HepG2 (cell line): ENCODE results near the gene C6orf132. TPM values are rescaled to one million over a fixed set of nuclear protein-coding genes. Genes with fewer than 3 reads are reported as not detected.

Experiments used
- ETV6 ChIP-seq: sonication (generic); formaldehyde crosslinking; conservative IDR thresholded peaks from 2 replicates; pipeline ENCODE4 v1.4.0; 2020; ENCODE audit warnings: missing genetic modification reagents
- FOXM1 ChIP-seq: sonication (generic); formaldehyde crosslinking; IDR thresholded peaks from 2 replicates; pipeline ENCODE4 v1.5.0; 2020; ENCODE audit warnings: missing genetic modification reagents
- HNRNPK ChIP-seq: fragments of 200-400 bp; formaldehyde crosslinking; IDR thresholded peaks from 2 replicates; pipeline ENCODE4 v1.6.1; 2018; ENCODE audit warnings: low read length, low read depth, moderate library complexity, mild to moderate bottlenecking; ENCODE audit not compliant: poor library complexity, severe bottlenecking
- HOXD1 ChIP-seq: sonication (generic); formaldehyde crosslinking; IDR thresholded peaks from 2 replicates; pipeline ENCODE4 v1.5.0; 2020; ENCODE audit warnings: missing genetic modification reagents
- KLF16 ChIP-seq, 2 experiments: sonication (generic) in 1 of 2; formaldehyde crosslinking in 1 of 2; IDR thresholded peaks; 2 replicates each; pipeline versions ENCODE4 v1.6.1 to v1.8.0; 2016 to 2023; ENCODE audit warnings: missing genetic modification reagents in 2 of 2, missing compliant biosample characterization in 1 of 2
- PLRG1 ChIP-seq: fragments of 450-650 bp; conservative IDR thresholded peaks from 2 replicates; pipeline ENCODE4 v1.6.1; 2016
- PREB ChIP-seq: sonication (generic); formaldehyde crosslinking; IDR thresholded peaks from 2 replicates; pipeline ENCODE4 v1.4.0; 2020; ENCODE audit warnings: missing genetic modification reagents
- RBM22 ChIP-seq: fragments of 200-400 bp; formaldehyde crosslinking; optimal IDR thresholded peaks from 2 replicates; pipeline ENCODE3; 2017; ENCODE audit warnings: mild to moderate bottlenecking, low read length, moderate library complexity
- RERE ChIP-seq: IDR thresholded peaks from 2 replicates; pipeline ENCODE4 v1.6.1; 2016; ENCODE audit warnings: low read depth, missing genetic modification reagents, missing compliant biosample characterization
- TCF7 ChIP-seq: sonication (generic); IDR thresholded peaks from 2 replicates; pipeline ENCODE4 v1.6.1; 2016; ENCODE audit warnings: antibody characterized with exemption, low read depth
- THAP9 ChIP-seq: sonication (generic); formaldehyde crosslinking; IDR thresholded peaks from 2 replicates; pipeline ENCODE4; 2020; ENCODE audit warnings: missing genetic modification reagents, mild to moderate bottlenecking, borderline replicate concordance
- THYN1 ChIP-seq: sonication (generic); formaldehyde crosslinking; IDR thresholded peaks from 2 replicates; pipeline ENCODE4 v1.8.1; 2023; ENCODE audit warnings: low read depth, mild to moderate bottlenecking, moderate library complexity, missing genetic modification reagents, borderline replicate concordance
- ZEB1 ChIP-seq: IDR thresholded peaks from 2 replicates; pipeline ENCODE4 v1.6.1; 2012; ENCODE audit warnings: mild to moderate bottlenecking, low read depth, inconsistent platforms; ENCODE audit not compliant: insufficient replicate concordance
- ZNF160 ChIP-seq: sonication (generic); formaldehyde crosslinking; IDR thresholded peaks from 2 replicates; pipeline ENCODE4 v1.8.0; 2022; ENCODE audit warnings: mild to moderate bottlenecking, inconsistent platforms, missing genetic modification reagents
- ZNF460 ChIP-seq: sonication (generic); formaldehyde crosslinking; IDR thresholded peaks from 2 replicates; pipeline ENCODE4 v1.5.1; 2020; ENCODE audit warnings: missing genetic modification reagents, mild to moderate bottlenecking, borderline replicate concordance
- ZNF501 ChIP-seq: sonication (generic); formaldehyde crosslinking; IDR thresholded peaks from 2 replicates; pipeline ENCODE4 v1.5.1; 2020; ENCODE audit warnings: mild to moderate bottlenecking, moderate library complexity, missing genetic modification reagents
- polyA plus RNA-seq, 8 experiments: library from polyadenylated mRNA; depleted of rRNA in 3 of 8; stranded (reverse) in 7 of 8; unstranded in 1 of 8; fragments of >200 nt; fragmentation: Illumina TruSeq in 4 of 8; extraction: Trizol in 4 of 8; gene quantifications; 2 replicates each; pipeline versions ENCODE4 v1.2.1 to v1.2.3, GENCODE V29; 2011 to 2016; ENCODE audit warnings: low read depth in 4 of 8, missing spikeins in 1 of 8, mixed read lengths in 1 of 8; ENCODE audit not compliant: insufficient read depth in 1 of 8
- total RNA-seq, 5 experiments: library from RNA; depleted of rRNA; stranded (reverse); fragments of >200 nt; fragmentation: Illumina TruSeq; extraction: Trizol; gene quantifications; 2 replicates each; pipeline ENCODE4 v1.2.3, GENCODE V29; 2016; ENCODE audit warnings: low read depth in 1 of 5
- TF ChIP-seq, protein P1 (sequence below): sonication (generic); formaldehyde crosslinking; IDR thresholded peaks from 2 replicates; pipeline ENCODE4 v1.5.0; 2020; ENCODE audit warnings: missing genetic modification reagents
- TF ChIP-seq, protein P2 (sequence below): sonication (generic); formaldehyde crosslinking; IDR thresholded peaks from 2 replicates; pipeline ENCODE4 v1.8.1; 2023; ENCODE audit warnings: missing genetic modification reagents, mild to moderate bottlenecking, borderline replicate concordance

The C6orf132 gene
- total and polyA plus RNA-seq, 2 of the 13 experiments (the other 11 are each of a cell fraction or from before 2014, with no cell fraction given): 0.78 to 3.0 TPM

DNA sequence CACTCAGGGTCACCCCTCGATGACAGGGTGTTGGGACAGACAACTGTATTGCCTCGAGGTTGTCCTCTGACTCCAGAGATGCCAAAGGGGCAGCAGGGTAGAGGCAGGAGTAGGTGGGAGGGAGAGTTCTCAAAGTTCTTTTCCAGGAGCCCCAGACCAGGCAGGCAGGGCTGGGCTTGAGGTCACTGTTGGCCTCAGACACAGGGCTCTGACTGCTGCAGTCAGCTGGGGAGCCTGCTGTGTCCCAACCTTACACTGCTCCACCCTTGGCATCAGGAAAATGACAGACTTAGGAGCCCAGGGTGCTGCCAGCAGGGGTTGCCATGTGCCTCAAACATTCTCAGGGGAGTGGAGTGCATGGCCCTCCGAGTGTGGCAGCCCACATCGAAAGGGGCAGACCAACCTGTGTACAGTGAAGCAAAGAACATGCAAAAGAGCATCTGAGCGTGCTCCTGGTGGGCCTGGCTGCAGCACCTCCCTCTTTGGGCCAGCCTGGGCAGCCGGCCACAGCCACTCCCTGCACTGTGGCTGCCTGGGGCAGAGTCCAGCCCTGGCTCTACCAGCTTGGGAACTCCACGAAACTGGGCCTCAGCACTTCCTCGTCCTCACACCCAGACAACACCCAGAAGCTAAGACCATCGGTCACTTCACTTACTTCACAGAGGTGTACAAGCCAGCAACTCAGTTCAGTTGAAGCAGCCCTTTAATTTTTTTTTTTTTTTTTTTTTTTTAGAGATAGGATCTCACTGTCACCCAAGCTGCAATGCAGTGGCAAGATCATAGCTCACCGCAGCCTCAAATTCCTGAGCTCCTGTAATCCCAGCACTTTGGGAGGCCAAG lies 24.0 kb downstream of the C6orf132 start (continued):
- TF ChIP-seq THYN1 (CRISPR knock-in tag): no peak
- no peak for TF ChIP-seq ZNF160 (CRISPR knock-in tag)
- TF ChIP-seq RERE (CRISPR knock-in tag): no peak
- no peak for TF ChIP-seq PREB (CRISPR knock-in tag)
- no peak for TF ChIP-seq TCF7
- no peak for TF ChIP-seq ZNF501
- TF ChIP-seq, protein P1, sequence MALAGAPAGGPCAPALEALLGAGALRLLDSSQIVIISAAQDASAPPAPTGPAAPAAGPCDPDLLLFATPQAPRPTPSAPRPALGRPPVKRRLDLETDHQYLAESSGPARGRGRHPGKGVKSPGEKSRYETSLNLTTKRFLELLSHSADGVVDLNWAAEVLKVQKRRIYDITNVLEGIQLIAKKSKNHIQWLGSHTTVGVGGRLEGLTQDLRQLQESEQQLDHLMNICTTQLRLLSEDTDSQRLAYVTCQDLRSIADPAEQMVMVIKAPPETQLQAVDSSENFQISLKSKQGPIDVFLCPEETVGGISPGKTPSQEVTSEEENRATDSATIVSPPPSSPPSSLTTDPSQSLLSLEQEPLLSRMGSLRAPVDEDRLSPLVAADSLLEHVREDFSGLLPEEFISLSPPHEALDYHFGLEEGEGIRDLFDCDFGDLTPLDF: no peak
- TF ChIP-seq KLF16 (CRISPR knock-in tag; IDR thresholded peaks at IDR 0.05): no peak
- TF ChIP-seq THAP9 (CRISPR knock-in tag): peak; percentile 64; the same call in 1 of the 2 replicates
- TF ChIP-seq PLRG1: no peak
- TF ChIP-seq, protein P2, sequence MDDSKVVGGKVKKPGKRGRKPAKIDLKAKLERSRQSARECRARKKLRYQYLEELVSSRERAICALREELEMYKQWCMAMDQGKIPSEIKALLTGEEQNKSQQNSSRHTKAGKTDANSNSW (CRISPR knock-in tag): no peak
- TF ChIP-seq RBM22: no peak
- TF ChIP-seq HOXD1: no peak
- no peak for TF ChIP-seq ZNF460 (CRISPR knock-in tag)
- TF ChIP-seq HNRNPK: no peak
- no peak for TF ChIP-seq FOXM1 (CRISPR knock-in tag)
- no peak for TF ChIP-seq ZEB1
- peak; percentile 68; the same call in 1 of the 2 replicates for TF ChIP-seq ETV6 (CRISPR knock-in tag)
